Right lobe of liver (tissue), 6 donors: ENCODE data around the gene DENND2C. TPM values are rescaled to one million over a fixed set of nuclear protein-coding genes. Genes with fewer than 3 reads are reported as not detected.

ENCODE experiments used
- ATAC-seq, 4 donors: fragments of 200-7000 bp; cut with Tn5 transposase; one replicate each; pipeline ENCODE4 v1.9.1; 2020; ENCODE audit warnings: mild to moderate bottlenecking in 4 of 4, moderate library complexity in 4 of 4
- DNase-seq, 3 donors: peaks; one replicate each; pipeline ENCODE4 v3.0.0-alpha.2; 2020
- H3K27ac ChIP-seq, 3 donors: fragments of 200-600 bp; one replicate each; pipeline ENCODE4 v1.8.0; 2022
- H3K27me3 ChIP-seq, 2 donors: fragments of 200-600 bp; one replicate each; pipeline ENCODE4 v1.8.0; 2022
- H3K36me3 ChIP-seq, 4 donors: fragments of 200-600 bp; sonication (generic) in 1 of 4; one replicate each; pipeline versions ENCODE4 v1.5.1 to v1.8.0; 2017 to 2022; ENCODE audit warnings: control low read depth in 1 of 4
- H3K4me1 ChIP-seq, 4 donors: fragments of 200-600 bp; sonication (generic) in 1 of 4; one replicate each; pipeline versions ENCODE4 v1.5.1 to v1.8.0; 2017 to 2022; ENCODE audit warnings: control low read depth in 1 of 4
- H3K4me3 ChIP-seq, 3 donors: fragments of 200-600 bp; one replicate each; pipeline ENCODE4 v1.8.0; 2022
- H3K9me3 ChIP-seq, 4 donors: fragments of 200-600 bp; sonication (generic) in 1 of 4; one replicate each; pipeline versions ENCODE4 v1.5.1 to v1.8.0; 2017 to 2022; ENCODE audit warnings: control low read depth in 1 of 4
- CTCF ChIP-seq, 4 donors: fragments of 200-600 bp in 3 of 4; fragments of 450-650 bp in 1 of 4; IDR thresholded peaks; one replicate each; pipeline versions ENCODE4 v1.5.1 to v1.8.0; 2016 to 2022; ENCODE audit warnings: antibody characterized with exemption in 4 of 4, mild to moderate bottlenecking in 2 of 4
- POLR2A ChIP-seq: fragments of 450-650 bp; IDR thresholded peaks from one replicate; pipeline ENCODE4 v1.6.1; 2017; ENCODE audit warnings: antibody characterized with exemption, mild to moderate bottlenecking
- WGBS: methylation state at CpG from one replicate; pipeline ENCODE4 v1.1.6; 2018; ENCODE audit warnings: low coverage, low lambda C conversion rate; ENCODE audit not compliant: insufficient coverage; ENCODE audit errors: missing lambda C conversion rate; 5-methylcytosine and 5-hydroxymethylcytosine counted together
- intact Hi-C, 2 donors: fragments of 100-400 bp; cut with DNase I; formaldehyde crosslinking; loops; one replicate each; pipeline versions ENCODE4 v1.11.2 to v1.14.1; 2022
- total RNA-seq, 6 experiments: library from RNA; depleted of rRNA in 2 of 6; stranded (reverse); fragments of >200 nt in 2 of 6; fragmentation: NEBNext Ultra II Directional in 3 of 6; extraction: Animal tissue kit (Norgen Biotek cat#: 25700) in 3 of 6; gene quantifications; one replicate each; pipeline versions ENCODE4 v1.1.0 to v1.2.4, GENCODE V29; 2016 to 2023
- donor health status: DM: no; HTN: yes; CAD: no.
- donor health status: DM: no; HTN: no; CAD: no.
- donor health status: DM: no; HTN: no; CAD: no.
- donor health status: DM: no; HTN: yes; CAD: no.
- donor health status: DM: no; HTN: yes; CAD: no.

The DENND2C gene
- total RNA-seq, 6 experiments from 2014 or later, result 2.5 to 5.1 (median 4.4) TPM

- Histone ChIP-seq H3K27me3 (no peaks in the 10 kb centered on the region), H3K36me3 (no peaks in the 10 kb centered on the region), H3K4me1 (no peaks in the 10 kb centered on the region), H3K4me3 (no peak overlapping the region), H3K9me3 (no peaks in the 10 kb centered on the region), H3K27ac (no peak overlapping the region)
- ATAC-seq (no peak), DNase-seq (no peak)
- WGBS, result 36% methylated on average over 4 of the region's 4 CpGs
- intact Hi-C loops, result no loop called here
- TF ChIP-seq POLR2A (no peak), CTCF (IDR thresholded peaks at IDR 0.05) (no peak)
Measured at GRCh38 chr1:114549137-114549536, 120.7 kb downstream of the DENND2C start.

DNA sequence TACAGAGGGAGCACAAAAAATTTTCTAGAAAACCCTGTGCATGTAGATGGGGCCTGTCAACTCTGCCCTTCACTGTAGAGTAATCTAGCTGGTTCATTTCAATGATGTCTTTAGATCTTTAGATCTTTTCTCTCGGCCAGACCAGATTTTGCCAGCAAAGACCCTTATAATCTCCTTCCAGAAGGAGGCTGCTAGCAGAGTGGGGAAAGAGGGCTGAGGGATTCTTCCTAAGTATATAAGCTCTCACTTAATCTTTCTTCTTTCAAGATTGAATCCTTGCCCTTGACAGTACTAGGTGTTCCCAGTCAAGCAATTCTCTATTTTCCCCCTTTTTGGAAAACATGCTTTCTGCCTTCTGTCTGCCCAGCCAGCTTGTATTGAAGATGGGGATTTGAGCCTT is 122.8 kb downstream of the DENND2C start:
- TF ChIP-seq CTCF (IDR thresholded peaks at IDR 0.05) (no peak), POLR2A (no peak)
- DNase-seq (no peak), ATAC-seq (no peak)
- Histone ChIP-seq H3K36me3 (no peaks in the 10 kb centered on the region), H3K27me3 (no peaks in the 10 kb centered on the region), H3K27ac (no peak overlapping the region), H3K9me3 (no peaks in the 10 kb centered on the region), H3K4me1 (no peaks in the 10 kb centered on the region), H3K4me3 (no peak overlapping the region)
- 71% methylated on average over 1 of the region's 1 CpG for WGBS
- intact Hi-C loops, result no loop called here

GRCh38 chr1:114545796-114546195 is 124.1 kb downstream of the DENND2C start:
- Histone ChIP-seq H3K9me3 (no peaks in the 10 kb centered on the region), H3K27ac (no peak overlapping the region), H3K27me3 (no peaks in the 10 kb centered on the region), H3K4me3 (no peak overlapping the region), H3K36me3 (no peaks in the 10 kb centered on the region), H3K4me1 (no peaks in the 10 kb centered on the region)
- intact Hi-C loops, result no loop called here
- TF ChIP-seq POLR2A (no peak), CTCF (IDR thresholded peaks at IDR 0.05) (no peak)
- DNase-seq (no peak), ATAC-seq (no peak)
- WGBS, result 95% methylated on average over 2 of the region's 2 CpGs

GRCh38 chr1:114545315-114545714 is 124.5 kb downstream of the DENND2C start:
- TF ChIP-seq CTCF (IDR thresholded peaks at IDR 0.05) (no peak), POLR2A (no peak)
- ATAC-seq (no peak), DNase-seq (no peak)
- H3K4me1 ChIP-seq, result no peaks in the 10 kb centered on the region
- no peaks in the 10 kb centered on the region for H3K36me3 ChIP-seq
- H3K4me3 ChIP-seq, result no peak overlapping the region
- intact Hi-C loops, result no loop called here
- no peaks in the 10 kb centered on the region for H3K9me3 ChIP-seq
- no peak overlapping the region for H3K27ac ChIP-seq
- H3K27me3 ChIP-seq, result no peaks in the 10 kb centered on the region
- 71% methylated on average over 1 of the region's 1 CpG for WGBS

GRCh38 chr1:114540821-114541220 is 129.0 kb downstream of the DENND2C start:
- DNase-seq (no peak), ATAC-seq (no peak)
- no peak overlapping the region for H3K27ac ChIP-seq
- H3K9me3 ChIP-seq, result no peaks in the 10 kb centered on the region
- intact Hi-C loops, result no loop called here
- H3K4me3 ChIP-seq, result no peak overlapping the region
- H3K27me3 ChIP-seq, result no peaks in the 10 kb centered on the region
- no peaks in the 10 kb centered on the region for H3K4me1 ChIP-seq
- TF ChIP-seq CTCF (IDR thresholded peaks at IDR 0.05) (no peak), POLR2A (no peak)
- H3K36me3 ChIP-seq, result no peaks in the 10 kb centered on the region
- 47% methylated on average over 6 of the region's 6 CpGs for WGBS
